Breast epithelium (tissue), 4 donors: Measurements from ENCODE around the gene CHD6. TPM values are rescaled to one million over a fixed set of nuclear protein-coding genes. Genes with fewer than 3 reads are reported as not detected.

Source experiments
- DNase-seq, 2 donors: peaks; one replicate each; pipeline ENCODE4 v3.0.0-alpha.2; 2019; ENCODE audit warnings: low spot score in 2 of 2
- H3K27ac ChIP-seq, 2 donors: fragments of 200-600 bp; sonication (generic) in 1 of 2; one replicate each; pipeline ENCODE4 v1.5.1; 2016 to 2019; ENCODE audit warnings: mild to moderate bottlenecking in 1 of 2
- H3K27me3 ChIP-seq, 2 donors: fragments of 200-600 bp; sonication (generic) in 1 of 2; one replicate each; pipeline versions ENCODE4 v1.5.1 to v1.6.0; 2017 to 2019; ENCODE audit warnings: control low read depth in 1 of 2, mild to moderate bottlenecking in 1 of 2
- H3K36me3 ChIP-seq: fragments of 200-600 bp; one replicate; pipeline ENCODE4 v1.5.1; 2019
- H3K4me1 ChIP-seq, 2 donors: fragments of 200-600 bp; sonication (generic); one replicate each; pipeline ENCODE4 v1.5.1; 2016 to 2019; ENCODE audit warnings: control low read depth in 1 of 2
- H3K4me3 ChIP-seq, 3 donors: fragments of 200-600 bp; sonication (generic); 1 replicate in 2 of 3; 2 replicates in 1 of 3; pipeline ENCODE4 v1.5.1; 2016 to 2019; ENCODE audit warnings: mild to moderate bottlenecking in 3 of 3, moderate library complexity in 2 of 3
- H3K9me3 ChIP-seq, 2 donors: fragments of 200-600 bp; sonication (generic) in 1 of 2; one replicate each; pipeline ENCODE4 v1.5.1; 2016 to 2019; ENCODE audit warnings: control low read depth in 1 of 2
- POLR2A ChIP-seq: fragments of 450-650 bp; IDR thresholded peaks from one replicate; pipeline ENCODE4 v1.6.1; 2016; ENCODE audit warnings: antibody characterized with exemption, mild to moderate bottlenecking, moderate library complexity
- POLR2AphosphoS5 ChIP-seq, 3 donors: sonication (generic); formaldehyde crosslinking; IDR thresholded peaks; one replicate each; pipeline ENCODE4 v1.6.1; 2017; ENCODE audit warnings: antibody characterized with exemption in 3 of 3
- intact Hi-C: fragments of 100-400 bp; cut with DNase I; formaldehyde crosslinking; loops from one replicate; pipeline ENCODE4 v1.15.1; 2023; ENCODE audit warnings: low total_unique reads
- total RNA-seq, 3 donors: library from RNA; depleted of rRNA; stranded (reverse); fragments of >200 nt; gene quantifications; one replicate each; pipeline ENCODE4 v1.1.0, GENCODE V29; 2016
- TF ChIP-seq, protein P1 (sequence below), 3 donors: fragments of 450-650 bp; IDR thresholded peaks; one replicate each; pipeline ENCODE4 v1.5.1; 2016 to 2017; ENCODE audit warnings: antibody characterized with exemption in 3 of 3, mild to moderate bottlenecking in 3 of 3, moderate library complexity in 3 of 3

CHD6 gene
- total RNA-seq, 3 donors from 2014 or later, result 31.4 to 85.8 (median 81.0) TPM

DNA sequence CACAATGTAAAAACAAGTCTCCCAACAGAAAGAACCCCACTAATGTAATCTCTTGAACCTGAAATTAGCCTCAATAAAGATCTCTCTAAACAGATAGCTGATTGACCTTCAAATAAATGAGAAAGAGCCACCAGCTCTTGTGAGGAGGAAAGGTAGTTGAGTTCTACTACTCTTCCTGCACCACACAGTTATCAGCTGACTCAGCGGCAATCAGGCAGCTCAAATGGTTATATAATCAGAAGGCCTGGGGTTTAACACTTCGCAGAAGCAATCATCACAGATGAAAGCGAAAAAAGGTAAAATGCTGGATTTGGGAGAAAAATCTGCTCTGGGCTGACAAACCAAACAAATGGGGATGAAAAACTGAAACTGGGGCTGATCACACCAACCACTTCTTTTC lies 91.8 kb downstream of the CHD6 start:
- DNase-seq, result no peak
- Histone ChIP-seq H3K4me1 (peaks cover 0 to 3% of the 10 kb centered on the region in 2 donors), H3K9me3 (no peaks in the 10 kb centered on the region), H3K27me3 (no peaks in the 10 kb centered on the region), H3K4me3 (no peak overlapping the region), H3K36me3 (no peaks in the 10 kb centered on the region), H3K27ac (no peak overlapping the region)
- TF ChIP-seq POLR2AphosphoS5 (IDR thresholded peaks at IDR 0.05), result no peak
- TF ChIP-seq, protein P1, sequence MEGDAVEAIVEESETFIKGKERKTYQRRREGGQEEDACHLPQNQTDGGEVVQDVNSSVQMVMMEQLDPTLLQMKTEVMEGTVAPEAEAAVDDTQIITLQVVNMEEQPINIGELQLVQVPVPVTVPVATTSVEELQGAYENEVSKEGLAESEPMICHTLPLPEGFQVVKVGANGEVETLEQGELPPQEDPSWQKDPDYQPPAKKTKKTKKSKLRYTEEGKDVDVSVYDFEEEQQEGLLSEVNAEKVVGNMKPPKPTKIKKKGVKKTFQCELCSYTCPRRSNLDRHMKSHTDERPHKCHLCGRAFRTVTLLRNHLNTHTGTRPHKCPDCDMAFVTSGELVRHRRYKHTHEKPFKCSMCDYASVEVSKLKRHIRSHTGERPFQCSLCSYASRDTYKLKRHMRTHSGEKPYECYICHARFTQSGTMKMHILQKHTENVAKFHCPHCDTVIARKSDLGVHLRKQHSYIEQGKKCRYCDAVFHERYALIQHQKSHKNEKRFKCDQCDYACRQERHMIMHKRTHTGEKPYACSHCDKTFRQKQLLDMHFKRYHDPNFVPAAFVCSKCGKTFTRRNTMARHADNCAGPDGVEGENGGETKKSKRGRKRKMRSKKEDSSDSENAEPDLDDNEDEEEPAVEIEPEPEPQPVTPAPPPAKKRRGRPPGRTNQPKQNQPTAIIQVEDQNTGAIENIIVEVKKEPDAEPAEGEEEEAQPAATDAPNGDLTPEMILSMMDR (IDR thresholded peaks at IDR 0.05), result no peak
- no peak for TF ChIP-seq POLR2A
- intact Hi-C loops, result no loop called here

DNA sequence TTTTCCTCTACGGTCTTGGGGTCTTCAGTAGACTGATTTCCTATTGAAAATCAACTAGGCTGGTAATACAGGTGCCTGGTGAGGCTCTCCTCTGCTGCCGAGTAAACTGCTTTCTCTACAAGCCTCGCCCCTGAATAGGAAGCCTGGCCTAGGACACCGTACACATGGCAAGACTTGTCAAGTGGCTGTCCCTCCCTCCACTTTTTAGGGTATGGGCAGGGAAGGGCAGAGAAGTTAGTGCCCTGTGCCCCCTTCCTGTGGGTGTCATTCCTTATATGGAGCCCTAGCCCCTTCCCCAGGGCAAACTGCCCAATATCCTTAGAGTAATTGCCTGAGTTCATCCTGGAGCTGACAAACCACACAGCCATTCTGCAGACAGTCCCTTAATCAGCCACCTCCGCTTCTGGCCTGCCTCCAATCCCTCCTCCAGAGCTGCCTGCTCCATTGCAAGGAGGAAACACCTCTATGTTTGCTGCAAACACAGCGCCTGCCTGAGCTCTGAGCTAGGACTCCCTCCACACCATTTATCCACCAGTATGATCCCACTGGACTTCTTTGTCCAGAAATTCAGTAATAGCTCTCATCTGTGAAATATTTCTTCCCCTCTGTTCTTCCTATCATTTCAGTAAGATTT lies 93.1 kb downstream of the CHD6 start:
- DNase-seq, result peak; percentile 80 to 84
- TF ChIP-seq, protein P1 (IDR thresholded peaks at IDR 0.05), result no peak
- TF ChIP-seq POLR2AphosphoS5 (IDR thresholded peaks at IDR 0.05), result no peak
- no peak for TF ChIP-seq POLR2A
- H3K9me3 ChIP-seq, result no peaks in the 10 kb centered on the region
- peak overlapping the region; percentile 52 to 56 for H3K27ac ChIP-seq
- intact Hi-C loops, result no loop called here
- H3K4me3 ChIP-seq, result peak overlapping the region in 1 of 3 donors; percentile 26
- no peaks in the 10 kb centered on the region for H3K27me3 ChIP-seq
- H3K36me3 ChIP-seq, result no peaks in the 10 kb centered on the region
- H3K4me1 ChIP-seq, result peaks cover 0 to 3% of the 10 kb centered on the region in 2 donors

DNA sequence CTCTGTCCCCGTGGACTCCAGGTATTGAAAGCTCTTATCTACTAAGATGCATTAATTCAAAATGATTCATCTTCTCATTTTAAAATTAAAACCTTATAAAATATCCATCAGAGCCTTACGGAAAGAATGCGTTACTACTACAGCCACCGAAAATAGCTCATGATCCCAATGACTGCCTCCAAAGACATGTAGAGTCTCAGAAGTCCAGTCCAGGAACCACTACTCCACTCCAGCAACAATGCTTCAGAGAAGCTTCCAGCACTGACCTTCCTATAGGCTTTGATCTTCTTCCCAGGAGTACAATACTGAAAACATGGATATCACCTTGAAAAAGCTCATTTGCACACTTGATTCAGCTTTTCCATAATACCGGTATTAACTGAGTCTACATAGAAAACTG lies 94.3 kb downstream of the CHD6 start:
- no peaks in the 10 kb centered on the region for H3K27me3 ChIP-seq
- no peak for DNase-seq
- no peaks in the 10 kb centered on the region for H3K9me3 ChIP-seq
- intact Hi-C loops, result no loop called here
- H3K4me3 ChIP-seq, result no peak overlapping the region
- H3K27ac ChIP-seq, result no peak overlapping the region
- peaks cover 0 to 3% of the 10 kb centered on the region in 2 donors for H3K4me1 ChIP-seq
- no peak for TF ChIP-seq POLR2AphosphoS5 (IDR thresholded peaks at IDR 0.05)
- no peak for TF ChIP-seq POLR2A
- TF ChIP-seq, protein P1 (IDR thresholded peaks at IDR 0.05), result no peak
- H3K36me3 ChIP-seq, result no peaks in the 10 kb centered on the region

DNA sequence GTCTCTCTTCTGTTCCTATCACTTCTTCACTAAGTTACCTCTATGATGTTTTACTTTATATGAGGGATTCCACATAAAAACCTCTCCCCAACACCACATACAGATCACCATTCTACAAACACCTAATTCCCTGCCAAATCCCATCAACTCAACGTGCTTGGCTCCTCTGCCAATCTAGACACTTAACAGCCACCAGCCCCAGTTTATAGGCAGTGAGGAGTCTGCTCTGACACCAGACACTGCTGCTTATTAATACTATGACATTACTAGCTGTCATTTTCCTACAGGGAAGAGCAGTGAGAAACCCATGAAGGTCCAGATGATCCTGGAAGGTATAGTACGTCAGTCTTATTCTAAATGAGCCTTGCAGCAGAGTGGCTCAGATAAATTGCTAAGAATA lies 104.3 kb downstream of the CHD6 start:
- H3K36me3 ChIP-seq, result peaks cover 7% of the 10 kb centered on the region
- no peak overlapping the region for H3K27ac ChIP-seq
- H3K27me3 ChIP-seq, result no peaks in the 10 kb centered on the region
- H3K4me3 ChIP-seq, result no peak overlapping the region
- intact Hi-C loops, result no loop called here
- no peaks in the 10 kb centered on the region for H3K9me3 ChIP-seq
- DNase-seq, result no peak
- no peaks in the 10 kb centered on the region for H3K4me1 ChIP-seq
- TF ChIP-seq, protein P1 (IDR thresholded peaks at IDR 0.05), result no peak
- TF ChIP-seq POLR2AphosphoS5 (IDR thresholded peaks at IDR 0.05), result no peak
- no peak for TF ChIP-seq POLR2A

DNA sequence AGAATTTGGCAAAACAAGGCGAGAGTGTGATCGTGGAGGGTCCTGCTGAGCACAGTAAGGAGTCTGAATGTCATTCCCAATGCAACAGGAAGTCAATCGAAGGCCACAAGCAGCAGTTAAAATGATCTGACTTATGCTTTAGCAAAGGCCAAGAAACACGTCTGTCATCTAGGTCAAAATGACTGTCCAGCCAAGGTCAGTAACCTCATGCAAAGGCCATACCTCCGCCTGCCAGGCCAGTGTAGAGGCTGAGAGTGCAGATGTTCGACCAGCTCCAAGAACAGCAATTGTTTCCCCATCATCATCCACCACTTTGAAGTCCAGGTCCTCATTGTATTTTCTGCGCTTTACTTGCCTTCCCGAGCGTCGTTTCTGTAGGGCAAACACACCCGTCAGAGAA lies 105.6 kb downstream of the CHD6 start:
- H3K4me3 ChIP-seq, result no peak overlapping the region
- intact Hi-C loops, result no loop called here
- no peaks in the 10 kb centered on the region for H3K27me3 ChIP-seq
- DNase-seq, result no peak
- H3K27ac ChIP-seq, result no peak overlapping the region
- peaks cover 7% of the 10 kb centered on the region for H3K36me3 ChIP-seq
- TF ChIP-seq, protein P1 (IDR thresholded peaks at IDR 0.05), result no peak
- TF ChIP-seq POLR2AphosphoS5 (IDR thresholded peaks at IDR 0.05), result no peak
- no peak for TF ChIP-seq POLR2A
- no peaks in the 10 kb centered on the region for H3K9me3 ChIP-seq
- no peaks in the 10 kb centered on the region for H3K4me1 ChIP-seq
